Endothelial cell of umbilical vein (primary cell): Measurements from ENCODE around the gene PF4V1. TPM values are rescaled to one million over a fixed set of nuclear protein-coding genes. Genes with fewer than 3 reads are reported as not detected.
A peak's percentile ranks its signal among the peaks of the same experiment; 100 is the strongest.

Experiments
- BruUV-seq: library from RNA; stranded (reverse); fragments of 400-500 nt; replicated peaks from 2 replicates; lab custom pipeline; 2021; lab: Mats Ljungman, UMichigan
- CTCF ChIA-PET: fragments of 300-600, 350-600 bp; sonication (Branson Sonifier 250); formaldehyde crosslinking; loops from one replicate; lab custom pipeline; 2021; ENCODE audit warnings: antibody characterized with exemption, inconsistent platforms; lab: Charles Lee
- POLR2A ChIA-PET: fragments of 300-600, 350-600 bp; sonication (Branson Sonifier 250); formaldehyde crosslinking; loops from one replicate; lab custom pipeline; 2021; ENCODE audit warnings: antibody characterized with exemption, inconsistent platforms; lab: Charles Lee
- DNase-seq: peaks from one replicate; pipeline ENCODE4 v3.0.0-alpha.2; 2011; ENCODE audit warnings: low read depth, low spot score
- FAIRE-seq: peaks from 2 replicates; lab custom pipeline; 2011; peaks lifted over from hg19 to GRCh38; lab: Jason Lieb, UNC
- H2AFZ ChIP-seq: 2 replicates; pipeline ENCODE4 v1.6.0; 2012; ENCODE audit warnings: low read depth, low read length, control low read depth, inconsistent platforms
- H3K27ac ChIP-seq: 2 replicates; pipeline ENCODE4 v1.5.1; 2011; ENCODE audit warnings: low read depth, mild to moderate bottlenecking, control low read depth, low read length, moderate library complexity; ENCODE audit not compliant: insufficient read depth
- H3K27me3 ChIP-seq, 2 experiments: 2 replicates each; pipeline versions ENCODE4 v1.6.0 to v1.6.1; 2011; ENCODE audit warnings: low read length in 2 of 2, mixed read lengths in 1 of 2; ENCODE audit not compliant: control insufficient read depth in 2 of 2, insufficient read depth in 2 of 2
- H3K36me3 ChIP-seq, 2 experiments: 2 replicates in 1 of 2; 3 replicates in 1 of 2; pipeline ENCODE4 v1.5.1; 2011; ENCODE audit warnings: low read length in 2 of 2, mild to moderate bottlenecking in 1 of 2, moderate library complexity in 1 of 2; ENCODE audit not compliant: control insufficient read depth in 2 of 2, insufficient read depth in 2 of 2; ENCODE audit errors: extremely low read depth in 1 of 2
- H3K4me1 ChIP-seq: 3 replicates; pipeline ENCODE4 v1.5.1; 2011; ENCODE audit warnings: mild to moderate bottlenecking, low read length; ENCODE audit not compliant: control insufficient read depth, insufficient read depth; ENCODE audit errors: extremely low read depth
- H3K4me2 ChIP-seq: 2 replicates; pipeline ENCODE4 v1.6.1; 2011; ENCODE audit warnings: low read length, control low read depth, mixed read lengths; ENCODE audit not compliant: insufficient read depth
- H3K4me3 ChIP-seq, 3 experiments: fragments of 200-600 bp in 1 of 3; sonication (generic), shearing (Covaris generic) in 1 of 3; replicated peaks in 1 of 3; 2 replicates each; pipeline ENCODE4 v1.5.1; 2011 to 2016; ENCODE audit warnings: control low read depth in 3 of 3, low read length in 3 of 3, mild to moderate bottlenecking in 2 of 3, inconsistent platforms in 1 of 3, low read depth in 1 of 3, moderate library complexity in 1 of 3; ENCODE audit not compliant: insufficient read depth in 1 of 3
- H3K79me2 ChIP-seq: 2 replicates; pipeline ENCODE4 v1.6.0; 2012; ENCODE audit warnings: low read length, inconsistent platforms; ENCODE audit not compliant: control insufficient read depth, insufficient read depth
- H3K9ac ChIP-seq: replicated peaks from 2 replicates; pipeline ENCODE3; 2011; ENCODE audit warnings: low read length, control low read depth; ENCODE audit not compliant: insufficient read depth; ENCODE audit errors: extremely low read depth
- H3K9me1 ChIP-seq: replicated peaks from 3 replicates; pipeline ENCODE4 v1.6.0; 2011; ENCODE audit warnings: mild to moderate bottlenecking, low read length; ENCODE audit not compliant: control insufficient read depth, insufficient read depth; ENCODE audit errors: extremely low read depth
- H3K9me3 ChIP-seq: replicated peaks from 2 replicates; pipeline ENCODE4 v1.5.1; 2012; ENCODE audit warnings: low read length, inconsistent platforms; ENCODE audit not compliant: control insufficient read depth, insufficient read depth
- H4K20me1 ChIP-seq: replicated peaks from 2 replicates; pipeline ENCODE3; 2011; ENCODE audit warnings: mild to moderate bottlenecking, low read length; ENCODE audit not compliant: control insufficient read depth, insufficient read depth; ENCODE audit errors: extremely low read depth
- EZH2 ChIP-seq: IDR thresholded peaks from 2 replicates; pipeline ENCODE4 v1.6.1; 2012; ENCODE audit warnings: borderline replicate concordance, low read depth, mild to moderate bottlenecking, moderate library complexity, low read length, inconsistent platforms; ENCODE audit not compliant: severe bottlenecking
- FOS ChIP-seq: IDR thresholded peaks from 2 replicates; pipeline ENCODE4 v1.6.1; 2011; ENCODE audit warnings: mild to moderate bottlenecking, low read length, moderate library complexity, borderline replicate concordance; ENCODE audit not compliant: insufficient read depth
- GATA2 ChIP-seq: IDR thresholded peaks from 2 replicates; pipeline ENCODE4 v1.7.0; 2011; ENCODE audit warnings: low read depth, mild to moderate bottlenecking, moderate library complexity, mixed read lengths, low read length; ENCODE audit not compliant: insufficient read length, insufficient read depth
- JUN ChIP-seq: IDR thresholded peaks from 2 replicates; pipeline ENCODE4 v1.6.1; 2011; ENCODE audit warnings: borderline replicate concordance, low read depth; ENCODE audit not compliant: insufficient read length, insufficient read depth
- MYC ChIP-seq: IDR thresholded peaks from one replicate; pipeline ENCODE4 v1.6.1; 2011; ENCODE audit warnings: mild to moderate bottlenecking, low read depth, low read length
- POLR2A ChIP-seq: IDR thresholded peaks from 2 replicates; pipeline ENCODE4 v1.6.1; 2012; ENCODE audit warnings: low read depth, mild to moderate bottlenecking, control low read depth, low read length
- POLR2AphosphoS5 ChIP-seq: IDR thresholded peaks from 2 replicates; pipeline ENCODE4 v1.6.1; 2012; ENCODE audit warnings: low read depth, mild to moderate bottlenecking, control low read depth, low read length, moderate library complexity; ENCODE audit not compliant: insufficient read depth
- dilution Hi-C: fragments of 300-500 bp; cut with MboI; formaldehyde crosslinking; loops from one replicate; pipeline ENCODE4 v1.15.0; 2019; ENCODE audit warnings: low sequenced_read_pairs; ENCODE audit not compliant: extremely low pct_ligation_motif_present
- intact Hi-C: fragments of 100-400 bp; cut with micrococcal nuclease; formaldehyde crosslinking; loops from one replicate; pipeline ENCODE4 v1.10.0; 2022
- polyA plus RNA-seq, 4 experiments: library from polyadenylated mRNA; depleted of rRNA in 3 of 4; stranded (reverse) in 3 of 4; unstranded in 1 of 4; fragments of >200 nt; gene quantifications; 2 replicates each; pipeline versions ENCODE4 v1.2.1 to v1.2.3, GENCODE V29; 2011 to 2012; ENCODE audit warnings: missing spikeins in 1 of 4
- total RNA-seq: library from RNA; stranded (reverse); gene quantifications from 2 replicates; pipeline ENCODE4 v1.2.3, GENCODE V29; 2021
- TF ChIP-seq, protein P1 (sequence below): IDR thresholded peaks from 2 replicates; pipeline ENCODE4 v1.6.1; 2011; ENCODE audit not compliant: insufficient read depth, insufficient read length
- TF ChIP-seq, protein P2 (sequence below), 2 donors: IDR thresholded peaks; 1 replicate in 1 of 2; 2 replicates in 1 of 2; pipeline ENCODE4 v1.5.1; 2011; ENCODE audit warnings: low read length in 2 of 2, mild to moderate bottlenecking in 2 of 2, moderate library complexity in 2 of 2, control low read depth in 1 of 2, inconsistent platforms in 1 of 2, low read depth in 1 of 2; ENCODE audit not compliant: insufficient read depth in 1 of 2; ENCODE audit errors: extremely low read depth in 1 of 2

The PF4V1 gene
- total and polyA plus RNA-seq, 2 donors (not counting 3 experiments of a cell fraction or from before 2014, with no cell fraction given): not detected

- FAIRE-seq (peak; percentile 40), DNase-seq (peak; percentile 20)
- intact Hi-C loops: no loop called here
- H3K36me3 ChIP-seq: no peaks in the 10 kb centered on the region
- peak overlapping the region; percentile 49 to 81 (median 67) for H3K4me3 ChIP-seq
- H3K9me3 ChIP-seq: no peaks in the 10 kb centered on the region
- POLR2A ChIA-PET: interaction anchor here (0.7 kb wide), 1 partner anchor 239 kb away, joined by 10 read pairs; no protein-coding TSS in a partner anchor
- CTCF ChIA-PET: interaction anchor here (2.2 kb wide), 1 partner anchor 141 kb away, joined by 5 read pairs; no protein-coding TSS in a partner anchor
- H3K79me2 ChIP-seq: peaks cover 5% of the 10 kb centered on the region
- peak overlapping the region; percentile 79 for H3K4me2 ChIP-seq
- H3K9ac ChIP-seq: peak overlapping the region; percentile 59
- no TSS peak for BruUV-seq
- H3K9me1 ChIP-seq: no peaks in the 10 kb centered on the region
- peak overlapping the region; percentile 55 for H3K27ac ChIP-seq
- TF ChIP-seq POLR2A (no peak), MYC (no peak), JUN (no peak), GATA2 (no peak), EZH2 (no peak), FOS (no peak), POLR2AphosphoS5 (no peak)
- TF ChIP-seq, protein P1, sequence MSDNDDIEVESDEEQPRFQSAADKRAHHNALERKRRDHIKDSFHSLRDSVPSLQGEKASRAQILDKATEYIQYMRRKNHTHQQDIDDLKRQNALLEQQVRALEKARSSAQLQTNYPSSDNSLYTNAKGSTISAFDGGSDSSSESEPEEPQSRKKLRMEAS: no peak
- TF ChIP-seq, protein P2, sequence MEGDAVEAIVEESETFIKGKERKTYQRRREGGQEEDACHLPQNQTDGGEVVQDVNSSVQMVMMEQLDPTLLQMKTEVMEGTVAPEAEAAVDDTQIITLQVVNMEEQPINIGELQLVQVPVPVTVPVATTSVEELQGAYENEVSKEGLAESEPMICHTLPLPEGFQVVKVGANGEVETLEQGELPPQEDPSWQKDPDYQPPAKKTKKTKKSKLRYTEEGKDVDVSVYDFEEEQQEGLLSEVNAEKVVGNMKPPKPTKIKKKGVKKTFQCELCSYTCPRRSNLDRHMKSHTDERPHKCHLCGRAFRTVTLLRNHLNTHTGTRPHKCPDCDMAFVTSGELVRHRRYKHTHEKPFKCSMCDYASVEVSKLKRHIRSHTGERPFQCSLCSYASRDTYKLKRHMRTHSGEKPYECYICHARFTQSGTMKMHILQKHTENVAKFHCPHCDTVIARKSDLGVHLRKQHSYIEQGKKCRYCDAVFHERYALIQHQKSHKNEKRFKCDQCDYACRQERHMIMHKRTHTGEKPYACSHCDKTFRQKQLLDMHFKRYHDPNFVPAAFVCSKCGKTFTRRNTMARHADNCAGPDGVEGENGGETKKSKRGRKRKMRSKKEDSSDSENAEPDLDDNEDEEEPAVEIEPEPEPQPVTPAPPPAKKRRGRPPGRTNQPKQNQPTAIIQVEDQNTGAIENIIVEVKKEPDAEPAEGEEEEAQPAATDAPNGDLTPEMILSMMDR (IDR thresholded peaks at IDR 0.05; ENCODE audit: extremely low read depth in 1 of 2, insufficient read depth in 1 of 2, low read depth in 1 of 2, low read length in 2 of 2): no peak
- no peak overlapping the region for H2AFZ ChIP-seq
- no peaks in the 10 kb centered on the region for H4K20me1 ChIP-seq
- H3K4me1 ChIP-seq: peaks cover 35% of the 10 kb centered on the region
- dilution Hi-C loops: no loop called here
- no peaks in the 10 kb centered on the region for H3K27me3 ChIP-seq
These were observed 17.2 kb downstream of the PF4V1 start for GRCh38 chr4:73870260-73870659.
